ENCODE data around the gene DPPA3.
"Not testable (repeated sequence)": the region's sequence is repeated elsewhere in the genome, so short reads cannot be mapped to it uniquely, and the experiment has no call there.

Gene DPPA3

DNA sequence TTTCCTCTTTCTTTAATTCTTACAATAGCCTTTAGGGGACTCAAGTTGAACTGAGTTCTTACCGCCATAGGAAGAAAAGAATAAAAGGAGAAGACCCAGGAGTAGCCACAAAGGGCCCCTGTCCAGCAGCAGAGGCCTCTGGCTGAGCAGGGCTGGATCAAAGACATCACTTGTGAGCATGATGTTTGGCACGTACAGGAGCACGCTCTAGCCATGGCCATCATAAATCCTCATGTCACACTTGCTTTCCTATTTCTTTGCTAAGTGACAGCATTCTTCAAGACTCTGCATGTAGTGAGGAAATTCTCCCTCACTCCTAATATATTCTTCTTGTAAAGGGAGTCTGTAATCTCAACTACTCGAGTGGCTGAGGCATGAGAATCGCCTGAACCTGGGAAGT is 20.3 kb downstream of the DPPA3 start:
- DNase-seq = no peak

DNA sequence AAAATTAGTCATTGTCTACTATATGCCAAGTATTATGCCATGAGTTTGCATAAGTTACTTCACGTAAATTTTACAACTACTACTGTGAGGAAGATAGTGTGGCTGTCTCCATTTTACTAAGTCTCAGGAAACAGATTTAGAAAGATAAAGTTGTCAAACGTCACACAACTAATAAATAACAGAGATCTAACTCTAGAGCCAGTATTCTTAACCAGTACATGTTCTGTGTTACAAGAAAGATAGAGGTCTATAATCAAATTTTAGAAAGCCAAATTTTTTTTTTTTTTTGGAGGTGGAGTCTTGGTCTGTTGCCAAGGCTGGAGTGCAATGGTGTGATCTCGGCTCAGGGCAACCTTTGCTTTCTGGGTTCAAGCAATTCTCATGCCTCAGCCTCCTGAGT is 21.8 kb downstream of the DPPA3 start:
- DNase-seq = no peak

DNA sequence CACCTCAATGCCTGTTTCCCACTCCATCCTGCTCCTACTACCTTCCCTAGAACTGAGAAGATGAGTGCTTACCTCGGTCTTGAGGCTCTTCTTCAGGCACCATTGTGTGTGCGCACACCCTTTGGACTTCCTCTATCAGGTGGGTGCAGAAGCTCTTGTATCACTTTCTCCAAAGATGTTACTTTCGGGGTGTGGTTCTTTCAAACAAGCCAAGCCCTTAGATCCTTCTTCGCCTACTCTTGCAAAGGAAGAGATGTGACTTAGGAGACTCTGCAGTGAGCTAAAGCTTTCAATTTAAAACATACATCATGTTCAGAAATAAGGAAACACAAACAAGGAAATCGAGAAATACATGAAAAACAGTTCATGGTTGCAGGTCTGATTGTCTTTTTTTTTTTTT is 36.0 kb downstream of the DPPA3 start, which contains the start of gene CLEC4C:
CLEC4C (minus strand) TSS at position 130 of the 400 bp plus-strand sequence; CDS start at position 103, 27 bp downstream.
- no peak for DNase-seq

DNA sequence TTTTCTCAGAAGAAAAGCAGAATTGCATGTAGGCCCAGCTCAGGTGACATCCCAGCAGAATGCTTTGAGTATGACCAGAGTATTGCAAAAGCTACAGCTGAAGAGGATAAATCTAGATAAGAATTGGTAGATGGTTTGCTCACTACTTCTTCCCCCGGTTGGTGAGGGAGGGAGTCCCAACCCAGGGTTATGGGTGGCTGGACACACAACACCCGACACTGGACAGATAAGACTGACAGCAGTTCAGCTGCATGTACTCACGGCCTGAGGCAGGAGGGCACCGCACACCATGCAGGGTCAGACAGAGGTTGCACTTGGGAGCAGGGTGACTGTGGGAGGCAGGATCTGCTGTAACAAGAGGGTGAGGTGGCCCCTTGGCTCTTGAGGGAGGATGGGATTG is 37.6 kb downstream of the DPPA3 start:
- no peak for DNase-seq

DNA sequence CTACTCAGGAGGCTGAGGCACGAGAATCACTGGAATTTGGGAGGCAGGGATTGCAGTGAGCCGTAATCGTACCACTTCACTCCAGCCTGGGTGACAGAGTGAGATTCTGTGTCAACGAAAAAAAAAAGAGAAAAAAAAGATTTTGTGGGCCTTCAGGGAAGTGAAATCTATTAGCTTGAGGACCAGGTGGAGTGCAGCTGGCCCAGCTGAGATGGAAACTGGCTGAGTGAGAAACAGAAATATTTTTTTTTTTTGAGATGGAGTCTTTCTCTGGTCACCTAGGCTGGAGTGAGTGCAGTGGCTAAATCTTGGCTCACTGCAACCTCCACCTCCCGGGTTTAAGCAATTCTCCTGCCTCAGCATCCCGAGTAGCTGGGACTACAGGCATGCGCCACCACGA is 38.2 kb downstream of the DPPA3 start:
- DNase-seq = no peak

DNA sequence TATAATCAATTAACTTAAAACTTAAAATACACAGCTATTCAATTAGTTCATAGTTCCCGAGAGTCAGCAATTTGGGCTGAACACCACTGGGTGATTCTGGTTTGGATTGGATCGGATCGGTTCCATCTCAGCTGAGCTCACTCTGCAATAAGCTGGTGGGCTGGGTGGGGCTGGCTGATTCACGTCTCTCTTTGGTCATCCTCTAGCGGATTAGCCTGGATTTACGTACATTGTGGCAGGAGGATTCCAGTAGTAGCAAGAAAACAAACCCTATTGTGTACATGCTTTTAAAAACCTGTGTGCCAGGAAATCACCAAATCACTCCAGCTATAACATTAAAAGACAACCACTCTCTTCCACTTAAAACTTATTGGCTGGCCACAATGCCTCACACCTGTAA is 39.1 kb downstream of the DPPA3 start:
- DNase-seq = no peak

DNA sequence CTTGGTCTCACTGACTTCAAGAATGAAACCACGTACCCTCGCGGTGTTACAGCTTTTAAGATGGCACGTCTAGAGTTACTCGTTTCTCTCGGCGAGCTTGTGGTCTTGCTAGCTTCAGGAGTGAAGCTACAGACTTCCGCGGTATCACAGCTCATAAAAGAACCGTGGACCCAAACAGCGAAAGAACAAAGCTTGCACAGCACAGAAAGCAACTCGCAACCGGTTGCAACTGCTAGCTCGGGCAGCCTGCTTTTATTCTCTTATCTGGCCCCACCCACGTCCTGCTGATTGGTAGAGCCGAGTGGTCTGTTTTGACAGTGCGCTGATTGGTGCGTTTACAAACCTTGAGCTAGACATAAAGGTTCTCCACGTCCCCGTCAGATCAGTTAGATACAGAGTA is 40.2 kb downstream of the DPPA3 start:
- DNase-seq = no peak

DNA sequence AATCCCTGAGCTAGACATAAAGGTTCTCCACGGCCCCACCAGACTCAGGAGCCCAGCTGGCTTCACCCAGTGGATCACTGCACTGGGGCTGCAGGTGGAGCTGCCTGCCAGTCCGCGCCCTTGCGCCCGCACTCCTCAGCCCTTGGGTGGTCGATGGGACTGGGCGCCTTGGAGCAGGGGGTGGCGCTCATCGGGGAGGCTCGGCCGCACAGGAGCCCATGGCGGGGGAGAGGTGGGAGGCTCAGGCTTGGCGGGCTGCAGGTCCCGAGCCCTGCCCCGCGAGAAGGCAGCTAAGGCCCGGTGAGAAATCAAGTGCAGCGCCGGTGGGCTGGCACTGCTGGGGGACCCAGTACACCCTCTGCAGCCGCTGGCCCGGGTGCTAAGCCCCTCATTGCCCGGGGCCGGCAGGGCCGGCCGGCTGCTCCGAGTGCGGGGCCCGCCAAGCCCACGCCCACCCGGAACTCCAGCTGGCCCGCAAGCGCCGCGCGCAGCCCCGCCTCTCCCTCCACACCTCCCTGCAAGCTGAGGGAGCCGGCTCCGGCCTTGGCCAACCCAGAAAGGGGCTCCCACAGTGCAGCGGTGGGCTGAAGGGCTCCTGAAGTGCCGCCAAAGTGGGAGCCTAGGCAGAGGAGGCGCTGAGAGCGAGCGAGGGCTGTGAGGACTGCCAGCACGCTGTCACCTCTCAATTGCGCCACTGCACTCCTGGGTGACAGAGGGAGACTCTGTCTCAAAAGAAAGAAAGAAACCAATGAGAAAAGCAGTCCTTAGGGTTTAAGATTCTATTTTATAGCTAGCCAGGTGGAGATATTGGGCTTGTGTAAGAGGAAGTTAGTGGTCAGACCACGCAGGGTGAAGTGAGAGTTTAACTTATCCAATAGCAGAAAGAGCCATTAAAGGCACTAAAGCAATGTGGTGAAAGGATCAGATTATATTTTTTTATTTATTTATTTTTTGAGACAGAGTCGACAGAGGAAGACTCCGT is 41.0 kb downstream of the DPPA3 start:
- DNase-seq = not testable (repeated sequence)

DNA sequence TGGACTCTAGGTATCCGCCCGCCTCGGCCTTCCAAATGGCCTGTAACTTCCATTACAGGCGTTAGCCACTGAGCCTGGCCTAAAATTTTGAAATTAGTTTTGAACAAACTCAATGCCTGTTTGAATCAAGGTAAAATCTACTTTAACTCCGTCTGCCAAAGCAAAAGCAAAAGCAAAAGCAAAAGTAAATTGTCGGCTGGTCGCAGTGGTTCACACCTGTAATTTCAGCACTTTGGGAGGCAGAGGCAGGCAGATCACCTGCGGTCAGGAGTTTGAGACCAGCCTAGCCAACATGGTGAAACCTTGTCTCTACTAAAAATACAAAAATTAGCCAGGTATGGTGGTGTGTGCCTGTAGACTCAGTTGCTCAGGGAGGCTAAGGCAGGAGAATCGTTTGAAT is 44.4 kb downstream of the DPPA3 start:
- DNase-seq = not testable (repeated sequence)

DNA sequence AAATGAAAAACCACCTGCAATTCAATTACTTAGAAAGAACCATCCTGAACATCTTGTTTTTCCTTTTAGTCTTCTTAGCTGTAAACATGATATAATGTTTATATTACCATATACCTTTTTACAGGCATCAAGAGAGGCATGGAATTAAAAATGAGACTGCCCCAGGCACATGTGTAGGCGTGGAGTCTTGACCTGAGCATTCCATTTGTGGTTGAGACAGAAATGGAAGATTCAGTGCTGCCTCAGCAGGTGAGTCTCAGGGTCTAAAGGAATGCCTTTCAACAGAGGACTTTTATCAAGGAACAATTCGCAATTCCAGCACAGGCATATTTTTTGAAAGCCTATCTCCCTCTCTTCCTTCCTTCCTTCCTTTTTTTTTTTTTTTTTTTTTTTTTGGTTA is 45.8 kb downstream of the DPPA3 start:
- DNase-seq = no peak

DNA sequence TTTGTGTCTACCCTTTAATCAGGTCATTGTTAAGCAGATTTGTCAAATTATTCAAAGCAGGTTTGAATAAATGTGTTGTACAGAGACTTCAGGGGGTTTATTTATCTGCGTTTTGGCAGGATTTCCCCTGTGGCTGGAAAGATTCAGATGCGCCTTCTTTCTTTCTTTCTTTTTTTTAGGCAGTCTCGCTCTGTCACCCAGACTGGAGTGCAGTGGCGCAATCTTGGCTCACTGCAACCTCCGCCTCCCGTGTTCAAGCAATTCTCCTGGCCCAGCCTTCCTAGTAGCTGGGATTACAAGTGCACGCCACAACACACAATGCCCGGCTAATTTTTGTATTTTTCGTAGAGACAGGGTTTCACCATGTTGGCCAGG is 47.5 kb downstream of the DPPA3 start:
- no peak for DNase-seq
